ENCODE results near the gene EXOSC10. TPM values are rescaled to one million over a fixed set of nuclear protein-coding genes. Genes with fewer than 3 reads are reported as not detected.
"Not testable (repeated sequence)": the region's sequence is repeated elsewhere in the genome, so short reads cannot be mapped to it uniquely, and the experiment has no call there.

EXOSC10 gene
- total and polyA plus RNA-seq, 2 of the 4 experiments (the other 2 are of a cell fraction) = 64.5 to 66.0 TPM

- Histone ChIP-seq H3K27me3 (ENCODE audit: control insufficient read depth, insufficient read depth, low read length) (peaks cover 6% of the 10 kb centered on the region), H3K9ac (ENCODE audit: low read depth, low read length) (no peak overlapping the region), H4K20me1 (ENCODE audit: insufficient read depth, low read length) (no peaks in the 10 kb centered on the region), H3K18ac (ENCODE audit: low read depth, low read length) (no peak overlapping the region), H2BK15ac (ENCODE audit: low read depth, low read length) (no peak overlapping the region), H2BK120ac (ENCODE audit: low read depth, low read length) (no peak overlapping the region), H3K9me3 (ENCODE audit: control insufficient read depth, insufficient read depth, low read length) (no peaks in the 10 kb centered on the region), H2AFZ (replicated peaks; ENCODE audit: low read length, poor library complexity) (no peak overlapping the region), H3K9me1 (ENCODE audit: insufficient read depth, low read length) (no peaks in the 10 kb centered on the region), H3K4me2 (ENCODE audit: low read depth, low read length) (no peak overlapping the region), H4K91ac (ENCODE audit: insufficient read depth, low read depth, low read length) (no peak overlapping the region), H3K56ac (ENCODE audit: extremely low read depth, insufficient read depth, low read length) (no peak overlapping the region), H2AK9ac (replicated peaks; ENCODE audit: low read depth, low read length, poor library complexity) (no peak overlapping the region), H3K27ac (ENCODE audit: insufficient read depth, low read length) (no peak overlapping the region), H3K79me1 (ENCODE audit: low read depth in 1 of 2, low read length in 2 of 2) (no peaks in the 10 kb centered on the region), H2BK5ac (ENCODE audit: low read depth, low read length, poor library complexity, severe bottlenecking) (peak overlapping the region; percentile 50), H3K4me1 (ENCODE audit: control insufficient read depth, insufficient read depth, low read length) (no peaks in the 10 kb centered on the region), H4K5ac (ENCODE audit: low read depth, low read length) (no peak overlapping the region), H2BK20ac (ENCODE audit: low read depth, low read length) (no peak overlapping the region), H3K36me3 (ENCODE audit: control insufficient read depth, insufficient read depth, low read length) (no peaks in the 10 kb centered on the region), H3K4me3 (ENCODE audit: insufficient read depth, low read depth, low read length) (no peak overlapping the region), H4K8ac (ENCODE audit: low read depth in 2 of 2, low read length in 2 of 2) (no peak overlapping the region), H2AK5ac (ENCODE audit: low read depth, low read length) (no peak overlapping the region), H3K4ac (ENCODE audit: low read depth, low read length) (no peak overlapping the region), H3K14ac (replicated peaks; ENCODE audit: low read depth, low read length) (no peak overlapping the region), H3K23ac (ENCODE audit: low read depth, low read length) (no peak overlapping the region)
- in situ Hi-C loops (cut with MboI; ENCODE audit: low sequenced_read_pairs) = no loop called here
- ChIA-PET POLR2A (ENCODE audit: unreplicated experiment) (no interaction called here), CTCF (no interaction called here)
- ATAC-seq (ENCODE audit: low read depth) (no peak), DNase-seq (no peak)
- intact Hi-C loops (cut with micrococcal nuclease) = no loop called here
- no TSS peak for BruUV-seq (replicated peaks)
- TF ChIP-seq CEBPB (IDR thresholded peaks at IDR 0.05; ENCODE audit: low read depth, low read length) (no peak), NFE2L2 (IDR thresholded peaks at IDR 0.05; ENCODE audit: low read depth, low read length) (no peak), BHLHE40 (IDR thresholded peaks at IDR 0.05; ENCODE audit: low read depth, low read length) (no peak), ELK1 (IDR thresholded peaks at IDR 0.05; ENCODE audit: borderline replicate concordance, low read depth, low read length) (no peak), CHD1 (IDR thresholded peaks at IDR 0.05; ENCODE audit: low read depth, low read length) (no peak), USF2 (IDR thresholded peaks at IDR 0.05; ENCODE audit: low read depth, low read length) (no peak), SMC3 (IDR thresholded peaks at IDR 0.05; ENCODE audit: low read depth, low read length) (no peak), MAFK (IDR thresholded peaks at IDR 0.05; ENCODE audit: low read depth, low read length) (no peak)
- dilution Hi-C loops (cut with HindIII; ENCODE audit: low sequenced_read_pairs, unreplicated experiment) = no loop called here
Observed at GRCh38 chr1:11041048-11041447, 58.6 kb downstream of the EXOSC10 start.

- H3K14ac ChIP-seq (replicated peaks; ENCODE audit: low read depth, low read length); H3K4ac ChIP-seq (ENCODE audit: low read depth, low read length); H2BK120ac ChIP-seq (ENCODE audit: low read depth, low read length); H3K56ac ChIP-seq (ENCODE audit: extremely low read depth, insufficient read depth, low read length); H3K9me1 ChIP-seq (ENCODE audit: insufficient read depth, low read length); H2AK5ac ChIP-seq (ENCODE audit: low read depth, low read length); H4K91ac ChIP-seq (ENCODE audit: insufficient read depth, low read depth, low read length); POLR2A ChIA-PET (ENCODE audit: unreplicated experiment); H3K36me3 ChIP-seq (ENCODE audit: control insufficient read depth, insufficient read depth, low read length); H3K4me2 ChIP-seq (ENCODE audit: low read depth, low read length); H3K27ac ChIP-seq (ENCODE audit: insufficient read depth, low read length); H3K9me3 ChIP-seq (ENCODE audit: control insufficient read depth, insufficient read depth, low read length); H3K23ac ChIP-seq (ENCODE audit: low read depth, low read length); DNase-seq; H3K79me1 ChIP-seq (ENCODE audit: low read depth in 1 of 2, low read length in 2 of 2); H3K27me3 ChIP-seq (ENCODE audit: control insufficient read depth, insufficient read depth, low read length); intact Hi-C loops (cut with micrococcal nuclease); H4K20me1 ChIP-seq (ENCODE audit: insufficient read depth, low read length); H4K8ac ChIP-seq (ENCODE audit: low read depth in 2 of 2, low read length in 2 of 2); dilution Hi-C loops (cut with HindIII; ENCODE audit: low sequenced_read_pairs, unreplicated experiment); ATAC-seq (ENCODE audit: low read depth); BruUV-seq (replicated peaks); H2BK20ac ChIP-seq (ENCODE audit: low read depth, low read length); H3K9ac ChIP-seq (ENCODE audit: low read depth, low read length); H3K18ac ChIP-seq (ENCODE audit: low read depth, low read length); in situ Hi-C loops (cut with MboI; ENCODE audit: low sequenced_read_pairs); CTCF ChIA-PET; H2AK9ac ChIP-seq (replicated peaks; ENCODE audit: low read depth, low read length, poor library complexity); H2BK15ac ChIP-seq (ENCODE audit: low read depth, low read length); H2AFZ ChIP-seq (replicated peaks; ENCODE audit: low read length, poor library complexity); H3K4me3 ChIP-seq (ENCODE audit: insufficient read depth, low read depth, low read length); H4K5ac ChIP-seq (ENCODE audit: low read depth, low read length); H3K4me1 ChIP-seq (ENCODE audit: control insufficient read depth, insufficient read depth, low read length): not testable (repeated sequence)
- peak overlapping the region; percentile 19 for H2BK5ac ChIP-seq (ENCODE audit: low read depth, low read length, poor library complexity, severe bottlenecking)
- no CpG with 5 or more reads among the region's 7 CpGs for WGBS, 2 experiments (ENCODE audit: extremely low coverage in 2 of 2, insufficient read length in 1 of 2)
Observed at GRCh38 chr1:11040105-11040429, 59.6 kb downstream of the EXOSC10 start.

All from IMR-90 (cell line).